ENCODE data around the gene B4GALT3.
A peak's percentile ranks its signal among the peaks of the same experiment; 100 is the strongest.
"Not testable (repeated sequence)": the region's sequence is repeated elsewhere in the genome, so short reads cannot be mapped to it uniquely, and the experiment has no call there.

B4GALT3 gene

DNA sequence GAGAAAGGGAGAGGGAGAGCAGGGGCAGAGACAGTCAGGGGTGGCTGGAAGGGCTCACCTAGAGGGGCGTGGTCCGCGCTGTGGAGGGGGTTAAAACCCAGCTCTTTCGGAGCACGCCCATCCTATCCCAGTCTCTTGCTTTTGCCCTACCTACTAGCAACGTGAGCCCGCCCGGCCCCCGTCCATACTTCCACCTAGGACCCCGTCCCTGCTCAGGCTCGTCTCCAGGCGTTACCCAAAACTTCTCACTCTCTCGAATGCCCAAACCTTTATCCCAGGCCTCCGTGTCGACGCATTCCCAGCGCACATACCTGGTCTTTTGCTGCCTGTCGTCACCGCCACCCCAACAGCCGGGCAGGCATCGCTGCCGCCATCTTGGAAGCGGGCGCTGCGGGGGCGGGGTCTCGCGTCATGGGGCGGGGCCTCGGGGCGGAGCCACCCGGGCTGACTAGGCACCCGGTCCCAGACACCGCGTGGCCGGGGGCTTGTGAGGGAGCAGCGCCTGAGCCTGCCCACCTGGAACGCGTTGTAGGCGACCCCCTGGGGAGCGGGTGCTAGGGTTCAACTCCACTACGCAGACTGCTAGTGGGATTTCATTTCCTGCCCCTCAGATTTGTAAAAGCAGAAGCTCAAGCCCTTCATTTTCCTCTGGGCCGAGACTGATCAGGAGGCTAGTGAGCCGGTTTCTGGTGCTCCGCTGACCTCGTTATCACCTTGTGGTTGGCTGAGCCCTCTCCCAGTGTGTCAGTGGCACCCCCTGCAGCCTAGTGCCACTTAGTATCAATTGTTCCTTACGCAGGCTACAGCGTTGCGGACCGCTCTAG lies at the start of gene B4GALT3:
B4GALT3 (minus strand) TSS at position 396 of the 824 bp plus-strand sequence. CDS start 1,447 bp downstream, outside the sequence.
- DNase-seq: peak; percentile 58

DNA sequence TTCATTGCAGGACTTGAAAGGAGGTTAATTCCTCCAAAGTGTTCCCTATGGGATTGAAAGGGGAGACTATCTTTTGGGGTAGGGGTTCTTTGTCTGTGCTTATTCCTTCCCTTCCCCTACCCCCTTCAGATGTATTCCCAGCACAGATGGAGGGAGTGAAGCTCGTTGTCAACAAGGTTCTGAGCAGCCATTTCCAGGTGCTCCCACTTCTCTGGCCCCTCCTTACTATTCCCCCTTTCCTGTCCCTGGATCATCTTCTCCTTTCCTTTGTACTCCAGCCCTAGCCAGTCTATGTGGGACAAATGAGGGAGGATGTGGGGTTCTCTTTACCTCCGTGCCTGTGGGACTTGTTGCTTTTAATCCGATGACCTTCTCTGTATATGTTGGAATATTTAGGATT lies 49.5 kb upstream of the B4GALT3 start:
- no peak for DNase-seq

DNA sequence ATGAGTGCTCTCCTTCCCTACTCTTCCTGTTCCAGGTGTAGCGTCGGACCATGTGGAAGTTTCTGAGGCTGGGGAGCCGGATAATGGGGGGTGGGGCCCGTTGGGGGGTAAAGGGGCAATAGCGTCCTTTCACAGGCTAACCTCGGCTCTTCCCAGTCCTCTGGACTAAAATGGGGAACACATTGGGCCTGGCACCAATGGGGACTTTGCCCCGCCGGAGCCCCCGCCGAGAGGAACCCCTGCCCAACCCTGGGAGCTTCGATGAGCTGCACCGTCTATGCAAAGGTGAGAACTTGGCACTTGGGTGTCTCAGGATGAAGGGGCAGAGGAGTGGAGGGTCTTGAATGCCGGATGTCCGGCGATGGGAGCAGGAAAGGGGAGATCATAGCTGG lies 49.0 kb upstream of the B4GALT3 start:
- DNase-seq: no peak

DNA sequence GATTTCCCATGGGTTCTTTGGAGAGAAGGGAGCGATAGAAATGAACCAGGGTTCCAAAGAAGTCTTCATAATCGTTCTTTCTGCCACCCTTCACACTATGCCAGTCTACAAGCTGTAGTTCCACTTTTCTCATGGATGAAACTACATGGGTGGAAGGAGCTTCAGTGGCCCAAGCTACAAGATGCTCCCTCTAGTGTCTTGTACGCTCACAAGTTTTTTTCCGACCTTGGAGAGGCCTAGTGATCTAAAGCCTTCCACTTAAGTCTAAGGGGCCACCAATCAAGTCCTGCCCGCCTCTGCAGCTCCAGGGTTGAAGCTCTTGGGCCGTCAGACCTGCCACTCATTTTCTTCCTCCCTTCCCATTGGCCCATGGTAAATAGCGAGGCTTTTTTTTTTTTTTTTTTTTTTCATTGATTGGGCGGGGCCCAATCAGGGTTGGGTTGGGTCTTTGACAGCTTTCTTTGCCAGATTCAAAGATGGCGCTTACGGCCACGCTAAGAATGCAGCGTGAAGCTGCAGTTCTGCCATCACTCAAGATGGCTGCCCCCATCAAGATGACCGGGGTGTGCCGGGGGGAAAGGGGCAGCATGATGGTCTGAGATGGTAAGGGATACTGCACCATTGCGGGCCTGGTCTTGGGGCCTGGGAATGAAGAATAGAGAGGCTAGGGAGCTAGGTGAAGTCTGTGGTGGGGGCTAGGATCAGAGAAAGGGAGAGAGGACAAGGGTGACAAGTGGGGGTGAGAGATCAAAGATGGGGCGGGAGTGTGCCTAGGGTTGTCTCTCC lies 48.4 kb upstream of the B4GALT3 start, which contains the start of gene TOMM40L:
TOMM40L (plus strand) TSS at position 527 of the 786 bp plus-strand sequence. CDS start 430 bp downstream, outside the sequence.
- DNase-seq: peak; percentile 98

DNA sequence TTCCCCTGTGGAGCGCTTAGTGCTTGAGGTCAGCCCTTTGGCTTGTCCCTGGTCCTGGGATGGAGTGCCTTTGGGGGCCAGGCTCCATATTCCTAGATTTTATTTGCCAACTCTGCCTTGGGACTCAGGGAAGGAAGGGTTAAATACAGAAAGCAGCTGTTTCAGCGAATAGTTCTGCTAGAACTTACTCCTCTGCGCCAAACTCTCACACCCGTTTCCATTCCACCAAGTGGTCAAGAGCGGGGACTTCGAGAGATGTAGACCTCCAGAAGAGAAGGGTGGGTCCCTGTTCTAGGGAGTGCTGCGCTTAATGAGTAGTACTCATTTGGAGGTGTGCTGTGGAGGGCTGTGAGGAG lies 47.8 kb upstream of the B4GALT3 start:
- DNase-seq: no peak

DNA sequence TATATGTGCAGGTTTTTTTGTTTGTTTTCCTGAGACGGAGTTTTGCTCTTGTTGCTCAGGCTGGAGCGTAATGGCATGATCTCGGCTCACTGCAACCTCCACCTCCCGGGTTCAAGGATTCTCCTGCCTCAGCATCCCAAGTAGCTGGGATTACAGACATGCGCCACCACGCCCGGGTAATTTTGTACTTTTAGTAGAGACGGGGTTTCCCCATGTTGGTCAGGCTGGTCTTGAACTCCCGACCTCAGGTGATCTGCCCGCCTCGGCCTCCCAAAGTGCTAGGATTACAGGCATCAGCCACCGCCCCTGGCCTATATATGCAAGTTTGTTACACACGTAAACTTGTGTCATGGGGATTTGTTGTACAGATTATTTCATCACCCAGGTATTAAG lies 47.4 kb upstream of the B4GALT3 start:
- not testable (repeated sequence) for DNase-seq

DNA sequence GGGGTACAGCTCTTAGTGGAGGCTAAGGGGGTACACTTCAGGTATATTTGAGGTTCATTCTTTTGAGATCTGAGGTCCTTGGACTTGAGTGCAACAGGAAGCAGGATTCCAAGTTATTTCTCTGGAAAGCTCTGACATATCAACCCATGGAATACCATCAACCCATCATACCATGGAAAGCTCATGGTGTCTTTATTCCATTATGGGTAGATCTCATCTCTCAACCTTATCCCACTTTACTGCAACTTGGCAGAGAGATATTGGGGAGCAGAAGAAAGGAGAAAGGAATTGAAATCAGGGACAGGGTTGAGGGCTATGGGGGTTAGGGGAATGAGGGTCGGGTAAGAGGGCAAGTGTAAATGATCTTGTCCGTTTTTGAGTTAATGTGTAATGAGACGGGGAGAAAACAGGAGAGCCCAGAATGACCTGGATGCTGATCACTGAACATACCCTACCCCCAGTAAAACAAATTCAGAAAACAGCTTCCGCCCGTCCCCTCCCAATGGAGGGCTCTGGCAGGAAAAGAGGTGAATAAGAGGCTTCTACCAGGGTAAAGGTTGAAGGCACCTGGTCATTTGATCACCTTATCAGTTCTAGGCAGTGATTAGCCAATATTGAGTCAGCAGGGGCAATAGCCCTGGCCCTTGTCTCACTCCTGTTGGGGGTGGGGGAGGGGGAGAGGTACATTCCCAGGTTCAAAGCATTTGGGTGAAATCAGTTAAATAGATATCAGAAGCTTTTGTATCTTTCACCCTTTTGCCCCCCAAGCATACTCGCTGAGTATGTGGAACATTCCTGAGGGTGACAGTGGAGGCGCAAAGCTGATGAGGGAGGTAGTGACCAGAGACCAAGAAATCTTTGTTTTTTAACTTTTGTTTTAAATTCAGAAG lies 46.7 kb upstream of the B4GALT3 start:
- no peak for DNase-seq

DNA sequence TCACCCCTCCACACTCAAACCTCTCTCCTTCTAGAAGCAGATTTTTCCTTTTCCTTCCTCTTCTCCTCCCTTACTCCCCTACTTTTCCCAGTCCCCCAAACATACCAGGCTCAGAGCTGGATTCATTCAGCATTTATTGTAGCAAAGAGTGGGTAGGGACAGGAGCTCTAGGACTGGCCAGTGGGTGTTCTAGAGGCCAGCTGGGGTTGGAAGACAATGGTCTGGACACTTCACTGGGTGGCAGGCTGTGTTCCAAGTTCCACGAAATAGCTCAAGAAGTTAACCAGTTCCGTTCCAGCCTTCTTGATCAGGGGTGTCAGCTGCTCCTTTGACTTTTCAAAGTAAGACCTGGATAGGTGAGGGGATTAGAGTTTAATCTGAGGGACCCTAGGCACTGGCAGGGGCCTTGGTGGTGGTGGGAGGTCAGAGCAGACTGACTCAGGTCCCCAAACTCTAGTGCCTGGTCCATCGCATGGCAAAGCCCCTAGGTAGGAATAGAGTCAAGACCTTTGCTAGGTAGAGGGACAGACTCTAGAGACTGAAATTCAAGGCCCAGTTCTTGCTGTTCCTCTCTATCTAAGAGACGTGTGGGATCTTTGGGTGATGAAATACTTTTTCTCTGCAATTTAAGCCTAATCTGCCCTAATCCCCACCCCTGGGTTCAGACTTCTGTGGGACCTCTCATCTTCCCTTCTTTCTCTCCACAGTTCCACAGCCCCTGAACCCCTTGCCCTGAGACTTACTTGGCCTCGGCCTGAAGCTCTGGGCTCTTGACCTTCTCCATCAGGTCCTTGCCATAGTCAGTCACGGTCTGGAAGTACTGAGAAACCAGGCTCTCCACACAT lies 45.1 kb upstream of the B4GALT3 start:
- DNase-seq: no peak

DNA sequence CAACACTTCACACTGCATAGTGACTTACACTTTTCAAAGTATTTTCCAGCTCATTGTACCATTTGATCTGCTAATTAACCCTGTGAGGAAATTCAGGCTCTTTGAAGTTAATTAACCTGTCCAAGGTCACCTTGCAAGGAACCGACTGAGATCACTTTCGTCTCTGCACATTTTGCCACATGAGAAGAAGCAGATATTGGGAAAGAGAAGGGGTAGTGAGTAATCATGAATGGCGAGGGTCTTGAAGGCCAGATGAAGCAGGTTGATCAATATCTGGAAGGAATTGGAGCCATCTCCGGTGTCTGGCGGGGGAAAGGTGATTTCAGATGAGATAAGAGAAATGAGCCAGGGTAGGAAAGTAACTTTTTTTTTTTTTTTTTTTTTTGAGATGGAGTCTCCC lies 42.7 kb upstream of the B4GALT3 start:
- DNase-seq: no peak

DNA sequence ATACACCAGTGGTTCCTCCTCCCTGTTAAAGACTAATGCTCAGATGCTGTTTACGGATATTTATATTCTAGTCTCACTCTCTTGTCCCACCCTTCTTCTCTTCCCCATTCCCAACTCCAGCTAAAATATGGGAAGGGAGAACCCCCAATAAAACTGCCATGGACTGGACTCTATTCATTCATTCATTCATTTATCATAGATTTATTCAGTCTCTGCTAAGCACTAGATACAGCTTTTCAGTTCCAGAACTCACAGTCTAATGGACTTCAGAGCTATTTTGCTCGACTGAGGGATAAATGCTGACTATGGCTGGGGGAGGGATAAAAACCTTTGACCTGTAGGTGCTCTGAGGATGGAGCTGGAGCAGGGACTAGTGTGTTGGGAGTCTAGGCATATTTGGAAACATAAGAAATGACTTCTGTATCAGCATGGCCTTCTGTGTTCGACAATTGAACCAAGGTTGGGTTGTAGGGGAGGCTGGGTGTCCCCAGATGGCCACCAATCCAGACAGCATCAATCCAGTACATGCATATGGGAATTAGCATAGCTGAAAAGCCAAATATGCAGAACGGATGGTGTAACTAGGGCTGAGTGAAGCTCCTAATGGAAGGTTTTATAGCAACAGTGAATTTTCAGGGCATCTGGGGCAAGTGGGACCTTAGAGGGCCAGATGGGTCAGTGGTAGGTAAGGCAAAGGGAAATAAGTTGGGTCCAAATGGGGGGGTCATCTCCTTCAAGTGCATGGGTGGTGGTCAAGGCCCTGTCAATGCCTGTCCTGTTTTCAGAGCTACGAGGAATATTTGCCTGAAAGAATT lies 42.0 kb upstream of the B4GALT3 start:
- no peak for DNase-seq

DNA sequence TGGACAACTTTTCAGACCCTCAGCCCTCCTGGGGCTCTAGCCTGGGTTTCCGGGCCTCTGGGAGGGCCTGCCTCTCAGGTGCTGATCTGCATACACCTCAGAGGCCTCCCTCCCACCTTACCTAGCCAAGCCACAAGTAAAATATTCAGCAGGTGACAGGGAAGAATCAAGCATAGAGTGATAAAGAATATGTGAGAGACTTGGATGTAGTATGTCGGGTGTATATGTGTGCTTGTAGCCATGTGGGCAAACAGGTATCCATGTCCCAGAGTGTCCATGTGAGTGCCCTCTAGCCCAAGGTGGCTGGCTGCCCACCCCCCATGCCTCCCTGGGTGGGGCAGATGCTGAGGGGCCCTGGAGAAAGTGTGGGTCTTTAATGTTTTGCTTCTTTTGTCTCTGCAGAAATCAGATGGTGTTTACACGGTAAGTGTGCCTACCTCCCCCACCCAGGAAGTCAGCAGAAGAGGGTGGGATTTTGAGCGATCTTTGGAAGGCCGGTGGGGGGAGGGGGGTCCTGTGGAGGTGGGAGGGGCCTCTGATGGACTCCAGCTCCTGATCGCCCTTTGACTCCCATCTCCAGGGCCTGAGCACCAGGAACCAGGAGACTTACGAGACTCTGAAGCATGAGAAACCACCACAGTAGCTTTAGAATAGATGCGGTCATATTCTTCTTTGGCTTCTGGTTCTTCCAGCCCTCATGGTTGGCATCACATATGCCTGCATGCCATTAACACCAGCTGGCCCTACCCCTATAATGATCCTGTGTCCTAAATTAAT lies 41.2 kb upstream of the B4GALT3 start:
- no peak for DNase-seq

DNA sequence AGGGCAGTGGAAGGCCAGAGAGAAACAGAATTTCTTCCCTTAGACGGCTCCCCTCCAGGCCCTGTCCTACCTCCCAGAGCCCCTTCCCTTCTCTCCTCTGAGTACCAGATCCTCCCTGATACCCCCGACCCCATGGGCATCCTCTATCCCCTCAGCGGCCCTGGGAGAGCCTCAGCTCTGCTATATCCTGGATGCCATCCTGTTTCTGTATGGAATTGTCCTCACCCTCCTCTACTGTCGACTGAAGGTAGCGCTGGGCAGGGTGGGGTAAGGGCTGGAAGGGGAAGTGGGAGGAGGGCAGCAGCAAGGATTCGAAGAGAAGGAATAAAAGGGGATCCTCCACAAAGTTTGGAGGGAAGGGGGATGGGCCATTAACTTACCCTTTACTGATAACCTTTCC lies 40.5 kb upstream of the B4GALT3 start:
- no peak for DNase-seq

DNA sequence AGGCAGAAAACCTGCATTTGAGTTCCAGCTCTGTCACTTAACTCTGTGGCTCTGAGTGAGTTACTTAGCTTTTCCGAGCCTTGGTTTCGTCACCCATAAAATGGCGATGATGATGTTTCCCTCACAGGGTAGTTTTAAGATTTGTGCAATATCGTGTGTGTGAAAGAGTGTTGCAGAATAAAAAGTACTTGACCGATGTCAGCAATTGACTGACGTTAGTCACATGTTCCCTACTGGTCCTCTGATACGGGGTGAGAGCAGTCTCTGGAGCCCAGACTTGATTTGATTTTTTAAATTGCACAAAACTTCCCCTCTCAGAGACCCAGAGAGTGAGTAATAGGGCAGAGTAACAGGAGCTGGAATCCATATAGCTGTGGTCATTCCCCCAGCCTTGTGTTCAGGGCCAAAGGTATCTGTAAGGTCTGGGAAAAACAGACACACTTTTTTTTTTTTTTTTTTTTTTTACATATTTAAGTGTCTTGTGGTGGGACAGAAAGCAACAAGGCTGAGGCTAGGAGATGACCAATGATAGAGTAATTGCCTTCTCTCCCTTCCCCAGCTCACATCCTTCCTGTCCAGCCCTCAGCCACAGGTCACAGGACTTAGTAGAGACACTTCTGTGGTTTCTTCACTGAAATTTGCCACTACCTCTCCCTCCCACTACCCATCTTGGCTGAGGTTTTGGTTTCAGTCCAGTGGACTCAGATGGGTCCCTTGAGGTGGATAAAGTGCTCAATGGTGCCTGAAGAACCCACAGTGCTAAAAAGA lies 39.8 kb upstream of the B4GALT3 start:
- no peak for DNase-seq

DNA sequence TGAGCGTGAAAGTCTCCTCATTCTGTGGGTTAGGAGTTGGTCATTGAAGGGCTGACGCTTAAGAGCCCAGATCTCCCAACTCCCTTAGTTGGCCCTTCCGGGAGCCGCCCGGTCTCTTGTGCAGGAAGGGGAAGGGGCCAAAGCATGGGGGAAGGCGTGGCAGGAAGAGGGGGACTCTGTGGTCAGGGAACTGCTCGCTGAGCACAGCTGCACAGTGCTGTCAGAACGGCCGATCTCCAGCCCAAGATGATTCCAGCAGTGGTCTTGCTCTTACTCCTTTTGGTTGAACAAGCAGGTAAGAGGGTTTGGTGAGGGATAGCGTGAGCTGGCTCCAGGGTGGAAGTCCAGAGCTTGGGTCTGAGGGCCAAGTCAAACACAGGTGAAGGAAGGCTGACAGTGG lies 37.8 kb upstream of the B4GALT3 start, which contains the start of gene FCER1G:
FCER1G (plus strand) TSS at position 220 of the 400 bp plus-strand sequence; CDS start at position 247, 27 bp downstream.
- no peak for DNase-seq

DNA sequence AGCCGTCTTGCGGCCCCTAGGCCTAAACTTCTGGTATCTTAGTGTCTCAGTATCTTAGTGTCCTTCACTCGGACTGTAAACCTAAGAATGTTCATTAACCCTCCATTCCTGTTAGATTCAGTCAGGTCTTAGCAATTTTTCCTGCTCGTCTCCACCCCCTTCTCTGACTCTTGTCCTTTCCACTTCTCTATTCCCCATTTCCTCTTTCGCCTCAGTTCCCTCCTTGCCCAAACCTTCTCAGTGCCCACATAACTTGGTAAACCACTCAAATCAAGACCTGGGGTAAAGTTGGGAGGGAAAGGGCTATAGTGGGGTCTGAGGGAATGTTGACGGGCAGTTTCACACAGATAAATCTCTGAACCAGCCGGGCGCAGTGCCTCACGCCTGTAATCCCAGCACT lies 37.1 kb upstream of the B4GALT3 start:
- DNase-seq: no peak

DNA sequence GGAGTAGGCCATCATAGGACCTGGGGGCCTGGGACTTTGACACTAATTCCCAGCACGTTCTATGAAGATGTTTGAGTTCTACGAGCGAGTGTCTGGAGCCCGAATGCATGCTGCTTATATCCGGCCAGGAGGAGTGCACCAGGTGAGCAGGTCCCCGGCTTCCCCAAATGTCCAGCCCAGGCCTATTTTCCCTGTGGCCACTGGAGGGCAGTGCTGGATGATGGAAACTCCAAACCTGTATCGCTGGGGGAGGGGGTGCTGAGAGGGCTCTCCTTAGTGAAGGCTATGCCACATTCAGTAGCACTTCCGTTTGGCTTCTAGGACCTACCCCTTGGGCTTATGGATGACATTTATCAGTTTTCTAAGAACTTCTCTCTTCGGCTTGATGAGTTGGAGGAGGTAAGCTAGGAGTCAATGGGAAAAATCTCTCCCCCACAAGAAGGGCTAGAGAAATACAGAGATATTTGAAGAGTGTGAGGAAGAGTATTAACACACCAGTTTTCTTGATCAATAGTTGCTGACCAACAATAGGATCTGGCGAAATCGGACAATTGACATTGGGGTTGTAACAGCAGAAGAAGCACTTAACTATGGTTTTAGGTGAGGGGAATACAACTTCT lies 32.6 kb upstream of the B4GALT3 start:
- DNase-seq: peak; percentile 66

DNA sequence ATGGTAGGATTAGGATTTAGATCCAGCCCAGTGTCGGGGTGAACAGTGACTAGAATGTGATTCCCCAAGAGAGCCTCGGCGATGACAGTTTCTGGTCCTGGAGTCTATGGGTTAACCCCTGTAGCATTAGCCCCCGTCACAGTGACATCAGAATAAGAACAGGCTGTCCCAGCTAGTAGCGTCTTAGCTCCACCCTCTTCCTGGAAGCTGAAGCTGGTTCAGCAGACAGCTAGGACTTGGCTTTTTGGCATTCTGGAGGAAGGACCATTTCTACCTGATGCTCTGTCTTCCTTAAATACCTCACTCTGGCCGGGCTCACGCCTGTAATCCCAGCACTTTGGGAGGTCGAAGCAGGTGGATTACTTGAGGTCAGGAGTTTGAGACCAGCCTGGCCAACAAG lies 29.9 kb upstream of the B4GALT3 start:
- DNase-seq: no peak

DNA sequence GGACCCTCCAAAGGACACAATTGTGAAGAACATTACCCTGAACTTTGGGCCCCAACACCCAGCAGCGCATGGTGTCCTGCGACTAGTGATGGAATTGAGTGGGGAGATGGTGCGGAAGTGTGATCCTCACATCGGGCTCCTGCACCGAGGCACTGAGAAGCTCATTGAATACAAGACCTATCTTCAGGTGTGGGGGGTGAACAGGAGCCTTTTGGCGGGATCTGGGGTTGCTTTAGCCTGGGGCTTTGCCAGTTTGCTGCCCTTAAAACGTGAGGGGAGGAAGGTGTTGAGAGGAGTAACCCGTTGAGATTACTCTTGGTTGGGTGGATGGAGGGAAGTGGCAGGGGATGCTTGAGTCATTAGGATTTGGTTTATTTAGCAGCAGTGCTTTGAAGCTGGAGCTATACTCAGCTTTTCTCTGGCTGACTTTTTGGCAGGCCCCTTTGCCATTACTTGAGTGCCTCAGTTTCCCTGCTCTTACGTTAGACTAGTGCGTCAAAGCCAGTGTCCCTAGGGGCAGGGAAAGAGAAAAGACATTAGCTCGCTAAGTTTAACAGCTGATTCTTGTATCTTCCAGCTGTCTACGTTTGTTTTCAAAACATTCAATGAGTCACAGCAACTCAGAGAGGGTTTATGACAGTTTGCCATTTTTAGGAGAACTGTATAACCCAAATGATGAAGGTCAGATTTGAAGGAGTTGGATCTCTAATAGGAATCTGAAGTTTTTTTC lies 29.3 kb upstream of the B4GALT3 start:
- DNase-seq: no peak

All from NCI-H2081 treated with DMSO at 0.1 percent for 48 hours (cell line).